H9 (cell line): Measurements from ENCODE around the gene RAX2. TPM values are rescaled to one million over a fixed set of nuclear protein-coding genes. Genes with fewer than 3 reads are reported as not detected.

Source experiments
- DNase-seq: peaks from one replicate; pipeline ENCODE4 v3.0.0-alpha.2; 2017
- H2AFZ ChIP-seq: one replicate; pipeline ENCODE4 v1.6.1; 2013; ENCODE audit warnings: mild to moderate bottlenecking, low read length, control low read depth, moderate library complexity
- H2AK5ac ChIP-seq: 2 replicates; pipeline ENCODE4 v1.6.1; 2013; ENCODE audit warnings: low read length, control low read depth, mixed read lengths; ENCODE audit not compliant: insufficient read length
- H2BK120ac ChIP-seq: one replicate; pipeline ENCODE4 v1.6.1; 2013; ENCODE audit warnings: low read depth, mild to moderate bottlenecking, low read length, control low read depth, inconsistent platforms; ENCODE audit not compliant: poor library complexity, severe bottlenecking
- H2BK12ac ChIP-seq: 2 replicates; pipeline ENCODE4 v1.6.1; 2013; ENCODE audit warnings: low read length, control low read depth, mixed read lengths, low read depth; ENCODE audit not compliant: insufficient read length
- H2BK15ac ChIP-seq: 2 replicates; pipeline ENCODE4 v1.6.1; 2013; ENCODE audit warnings: low read depth, low read length, control low read depth
- H2BK20ac ChIP-seq: one replicate; pipeline ENCODE4 v1.6.1; 2013; ENCODE audit warnings: low read depth, mild to moderate bottlenecking, low read length, control low read depth, inconsistent platforms; ENCODE audit not compliant: poor library complexity, severe bottlenecking
- H2BK5ac ChIP-seq: 2 replicates; pipeline ENCODE4 v1.6.1; 2013; ENCODE audit warnings: low read length, control low read depth, mixed read lengths; ENCODE audit not compliant: insufficient read length
- H3K14ac ChIP-seq: 2 replicates; pipeline ENCODE4 v1.6.1; 2013; ENCODE audit warnings: low read length, control low read depth; ENCODE audit not compliant: insufficient read depth
- H3K18ac ChIP-seq: 2 replicates; pipeline ENCODE4 v1.6.1; 2013; ENCODE audit warnings: low read depth, mild to moderate bottlenecking, mixed read lengths, low read length, control low read depth; ENCODE audit not compliant: insufficient read length
- H3K23ac ChIP-seq: 2 replicates; pipeline ENCODE4 v1.6.1; 2013; ENCODE audit warnings: low read length, control low read depth, mixed read lengths, low read depth; ENCODE audit not compliant: insufficient read length
- H3K23me2 ChIP-seq: 2 replicates; pipeline ENCODE4 v1.6.1; 2013; ENCODE audit warnings: low read depth, mild to moderate bottlenecking, mixed read lengths, low read length, control low read depth; ENCODE audit not compliant: insufficient read length, poor library complexity, severe bottlenecking
- H3K27ac ChIP-seq: 2 replicates; pipeline ENCODE4 v1.5.1; 2013; ENCODE audit warnings: low read length, control low read depth, mixed read lengths, low read depth; ENCODE audit not compliant: insufficient read length
- H3K27me3 ChIP-seq: 2 replicates; pipeline ENCODE4 v1.6.1; 2013; ENCODE audit warnings: low read length, control low read depth, inconsistent platforms; ENCODE audit not compliant: insufficient read depth
- H3K4ac ChIP-seq: 2 replicates; pipeline ENCODE4 v1.6.1; 2013; ENCODE audit warnings: low read depth, mild to moderate bottlenecking, control low read depth, inconsistent platforms, low read length, moderate library complexity
- H3K4me1 ChIP-seq: 2 replicates; pipeline ENCODE4 v1.6.1; 2013; ENCODE audit warnings: low read length, control low read depth, inconsistent platforms; ENCODE audit not compliant: insufficient read depth
- H3K4me2 ChIP-seq: 2 replicates; pipeline ENCODE4 v1.6.1; 2013; ENCODE audit warnings: low read length, control low read depth, mixed read lengths; ENCODE audit not compliant: insufficient read length, insufficient read depth
- H3K56ac ChIP-seq: 2 replicates; pipeline ENCODE4 v1.6.1; 2013; ENCODE audit warnings: low read depth, mild to moderate bottlenecking, mixed read lengths, low read length, control low read depth; ENCODE audit not compliant: insufficient read length
- H3K79me1 ChIP-seq: 2 replicates; pipeline ENCODE4 v1.6.1; 2013; ENCODE audit warnings: low read depth, mild to moderate bottlenecking, moderate library complexity, low read length, control low read depth, inconsistent platforms; ENCODE audit not compliant: insufficient read depth, poor library complexity, severe bottlenecking
- H3K79me2 ChIP-seq: 2 replicates; pipeline ENCODE4 v1.6.1; 2013; ENCODE audit warnings: low read length, control low read depth, inconsistent platforms; ENCODE audit not compliant: insufficient read depth
- H3K9ac ChIP-seq: 2 replicates; pipeline ENCODE4 v1.6.1; 2013; ENCODE audit warnings: low read length, control low read depth, mixed read lengths; ENCODE audit not compliant: insufficient read length; ENCODE audit errors: extremely low read depth
- H3K9me3 ChIP-seq: one replicate; pipeline ENCODE4 v1.6.1; 2013; ENCODE audit warnings: low read depth, low read length, inconsistent platforms; ENCODE audit not compliant: control insufficient read depth
- H3T11ph ChIP-seq: one replicate; pipeline ENCODE4 v1.6.1; 2013; ENCODE audit warnings: mild to moderate bottlenecking, low read length, control low read depth, inconsistent platforms
- H4K20me1 ChIP-seq: one replicate; pipeline ENCODE4 v1.6.1; 2013; ENCODE audit not compliant: control insufficient read depth, insufficient read length, insufficient read depth
- H4K5ac ChIP-seq: 2 replicates; pipeline ENCODE4 v1.6.1; 2013; ENCODE audit warnings: low read depth, mild to moderate bottlenecking, mixed read lengths, low read length, control low read depth; ENCODE audit not compliant: insufficient read length
- H4K8ac ChIP-seq: replicated peaks from 2 replicates; pipeline ENCODE4 v1.6.1; 2013; ENCODE audit warnings: low read length, control low read depth, mixed read lengths, low read depth; ENCODE audit not compliant: insufficient read length
- H4K91ac ChIP-seq: 2 replicates; pipeline ENCODE4 v1.6.1; 2013; ENCODE audit warnings: low read depth, mild to moderate bottlenecking, moderate library complexity, mixed read lengths, low read length, control low read depth; ENCODE audit not compliant: insufficient read length
- H3K27ac Mint-ChIP-seq, 3 experiments: 2 replicates in 2 of 3; 3 replicates in 1 of 3; pipeline ENCODE4 v1.8.0; 2020 to 2021; ENCODE audit warnings: mixed read lengths in 3 of 3, mild to moderate bottlenecking in 1 of 3, moderate library complexity in 1 of 3
- H3K27me3 Mint-ChIP-seq: 2 replicates; pipeline ENCODE4 v1.8.0; 2021; ENCODE audit warnings: low read depth, mild to moderate bottlenecking, moderate library complexity, mixed read lengths
- H3K36me3 Mint-ChIP-seq, 3 experiments: 2 replicates in 2 of 3; 3 replicates in 1 of 3; pipeline ENCODE4 v1.8.0; 2020 to 2021; ENCODE audit warnings: low read depth in 3 of 3, mixed read lengths in 3 of 3; ENCODE audit not compliant: insufficient read depth in 1 of 3
- H3K4me1 Mint-ChIP-seq, 2 experiments: 2 replicates each; pipeline ENCODE4 v1.8.0; 2020; ENCODE audit warnings: mixed read lengths in 2 of 2
- H3K4me3 Mint-ChIP-seq, 2 experiments: 2 replicates in 1 of 2; 3 replicates in 1 of 2; pipeline ENCODE4 v1.8.0; 2020 to 2021; ENCODE audit warnings: mild to moderate bottlenecking in 2 of 2, mixed read lengths in 2 of 2, moderate library complexity in 1 of 2
- H3K9me3 Mint-ChIP-seq, 2 experiments: 2 replicates in 1 of 2; 3 replicates in 1 of 2; pipeline ENCODE4 v1.8.0; 2020; ENCODE audit warnings: mild to moderate bottlenecking in 2 of 2, mixed read lengths in 2 of 2, moderate library complexity in 1 of 2
- CTCF ChIP-seq: fragments of 200-600 bp; sonication (generic); conservative IDR thresholded peaks from 3 replicates; pipeline ENCODE4 v1.8.0; 2021; ENCODE audit warnings: antibody characterized with exemption, mild to moderate bottlenecking
- WGBS: extraction: QIAGEN DNeasy Blood & Tissue Kit; methylation state at CpG from one replicate; pipeline ENCODE4 v1.1.7; 2013; ENCODE audit warnings: missing lambda C conversion rate, low lambda C conversion rate, mixed read lengths; ENCODE audit not compliant: insufficient read length; ENCODE audit errors: extremely low coverage; 5-methylcytosine and 5-hydroxymethylcytosine counted together
- total RNA-seq: library from RNA; stranded (reverse); gene quantifications from 2 replicates; pipeline ENCODE4 v1.2.1, GENCODE V29; 2021

The RAX2 gene
- total RNA-seq, 1 experiment from 2014 or later: not detected

GRCh38 chr19:3803986-3804385, 32.0 kb upstream of the RAX2 start:
- H3K4me1 Mint-ChIP-seq: peaks cover 0 to 11% of the 10 kb centered on the region in 2 experiments; a peak in 2 of 4 replicates
- Histone ChIP-seq H3K56ac (no peak overlapping the region), H3K79me2 (no peaks in the 10 kb centered on the region), H3K79me1 (no peaks in the 10 kb centered on the region), H2BK5ac (no peak overlapping the region), H3K4ac (no peak overlapping the region), H4K91ac (no peak overlapping the region), H2BK15ac (no peak overlapping the region), H2BK120ac (no peak overlapping the region), H3K18ac (no peak overlapping the region), H3K23ac (no peak overlapping the region), H4K20me1 (no peaks in the 10 kb centered on the region), H4K8ac (no peak overlapping the region), H3T11ph (no peak overlapping the region), H3K4me2 (no peak overlapping the region), H3K14ac (no peak overlapping the region), H3K27ac (no peak overlapping the region), H4K5ac (no peak overlapping the region), H3K9ac (no peak overlapping the region), H3K27me3 (no peaks in the 10 kb centered on the region), H3K9me3 (no peaks in the 10 kb centered on the region), H2BK12ac (no peak overlapping the region), H2BK20ac (no peak overlapping the region), H2AFZ (no peak overlapping the region), H2AK5ac (no peak overlapping the region), H3K23me2 (peaks cover 7% of the 10 kb centered on the region), H3K4me1 (no peaks in the 10 kb centered on the region)
- no peak overlapping the region for H3K27ac Mint-ChIP-seq
- no peak for TF ChIP-seq CTCF
- WGBS: no CpG with 5 or more reads among the region's 10 CpGs
- H3K36me3 Mint-ChIP-seq: no peaks in the 10 kb centered on the region
- peaks cover 43% of the 10 kb centered on the region for H3K27me3 Mint-ChIP-seq
- DNase-seq: no peak
- H3K9me3 Mint-ChIP-seq: peaks cover 0 to 6% of the 10 kb centered on the region in 2 experiments; a peak in 2 of 5 replicates
- H3K4me3 Mint-ChIP-seq: no peak overlapping the region; a peak in 1 of 5 replicates
